ENCODE data around the gene RSPH6A. TPM values are rescaled to one million over a fixed set of nuclear protein-coding genes. Genes with fewer than 3 reads are reported as not detected.

The RSPH6A gene
- total RNA-seq, 1 experiment from 2014 or later, result 0.39 TPM

DNA sequence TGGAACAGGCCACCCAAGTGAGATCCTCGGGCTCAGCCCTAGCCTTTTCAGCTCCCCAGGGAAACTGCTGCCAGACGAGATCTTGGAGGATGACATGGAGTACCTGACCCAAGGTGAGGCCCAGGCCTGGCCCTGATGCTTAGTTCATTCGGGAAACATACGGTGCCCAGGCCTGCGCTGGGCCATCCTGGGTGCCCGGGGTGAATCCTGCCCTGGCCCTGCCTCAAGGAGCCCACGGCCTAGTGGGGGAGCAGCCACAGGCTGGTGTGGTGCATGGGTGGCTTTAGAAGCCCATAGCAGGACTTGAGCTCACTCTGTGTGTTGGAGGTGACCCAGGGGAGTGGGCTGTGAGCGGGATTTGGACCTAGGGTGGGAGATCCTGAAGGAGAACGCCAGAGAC, 56.2 kb downstream of the RSPH6A start:
- Histone ChIP-seq H3K79me2 (ENCODE audit: low read depth) (no peaks in the 10 kb centered on the region), H3K27ac (no peak overlapping the region), H3K4me3 (no peak overlapping the region), H3F3A (ENCODE audit: insufficient read depth, low read depth) (peaks cover 3% of the 10 kb centered on the region; the same call in 1 of the 2 replicates), H3K9me2 (ENCODE audit: insufficient read depth) (no peaks in the 10 kb centered on the region), H3K9me3 (ENCODE audit: insufficient read depth, low read depth) (no peaks in the 10 kb centered on the region), H3K4me2 (no peak overlapping the region), H3K27me3 (ENCODE audit: insufficient read depth, low read depth) (no peaks in the 10 kb centered on the region), H2AFZ (no peak overlapping the region), H3K4me1 (replicated peaks; ENCODE audit: insufficient read depth) (peaks cover 8% of the 10 kb centered on the region), H3K36me3 (ENCODE audit: low read depth) (no peaks in the 10 kb centered on the region), H4K20me1 (ENCODE audit: insufficient read depth) (no peaks in the 10 kb centered on the region)
- POLR2A ChIA-PET (ENCODE audit: unreplicated experiment), result interaction anchor here (0.6 kb wide), 1 partner anchor 129 kb away, joined by 3 read pairs; no protein-coding TSS in a partner anchor
- CTCF ChIA-PET, result no interaction called here
- TF ChIP-seq EZH2 (IDR thresholded peaks at IDR 0.05; ENCODE audit: low read depth), result no peak
- TF ChIP-seq, protein P1, sequence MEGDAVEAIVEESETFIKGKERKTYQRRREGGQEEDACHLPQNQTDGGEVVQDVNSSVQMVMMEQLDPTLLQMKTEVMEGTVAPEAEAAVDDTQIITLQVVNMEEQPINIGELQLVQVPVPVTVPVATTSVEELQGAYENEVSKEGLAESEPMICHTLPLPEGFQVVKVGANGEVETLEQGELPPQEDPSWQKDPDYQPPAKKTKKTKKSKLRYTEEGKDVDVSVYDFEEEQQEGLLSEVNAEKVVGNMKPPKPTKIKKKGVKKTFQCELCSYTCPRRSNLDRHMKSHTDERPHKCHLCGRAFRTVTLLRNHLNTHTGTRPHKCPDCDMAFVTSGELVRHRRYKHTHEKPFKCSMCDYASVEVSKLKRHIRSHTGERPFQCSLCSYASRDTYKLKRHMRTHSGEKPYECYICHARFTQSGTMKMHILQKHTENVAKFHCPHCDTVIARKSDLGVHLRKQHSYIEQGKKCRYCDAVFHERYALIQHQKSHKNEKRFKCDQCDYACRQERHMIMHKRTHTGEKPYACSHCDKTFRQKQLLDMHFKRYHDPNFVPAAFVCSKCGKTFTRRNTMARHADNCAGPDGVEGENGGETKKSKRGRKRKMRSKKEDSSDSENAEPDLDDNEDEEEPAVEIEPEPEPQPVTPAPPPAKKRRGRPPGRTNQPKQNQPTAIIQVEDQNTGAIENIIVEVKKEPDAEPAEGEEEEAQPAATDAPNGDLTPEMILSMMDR (conservative IDR thresholded peaks at IDR 0.05), result no peak
- BruUV-seq (replicated peaks), result no TSS peak
- intact Hi-C loops (cut with micrococcal nuclease; ENCODE audit: unreplicated experiment), result no loop called here
- DNase-seq, result no peak

GRCh38 chr19:45757695-45758094, 57.4 kb downstream of the RSPH6A start:
- Histone ChIP-seq H3K4me1 (replicated peaks; ENCODE audit: insufficient read depth) (peaks cover 8% of the 10 kb centered on the region), H3K9me2 (ENCODE audit: insufficient read depth) (no peaks in the 10 kb centered on the region), H3K4me2 (no peak overlapping the region), H3K4me3 (no peak overlapping the region), H3K27me3 (ENCODE audit: insufficient read depth, low read depth) (no peaks in the 10 kb centered on the region), H2AFZ (no peak overlapping the region), H3F3A (ENCODE audit: insufficient read depth, low read depth) (peaks cover 3% of the 10 kb centered on the region; the same call in 1 of the 2 replicates), H3K36me3 (ENCODE audit: low read depth) (no peaks in the 10 kb centered on the region), H3K9me3 (ENCODE audit: insufficient read depth, low read depth) (no peaks in the 10 kb centered on the region), H3K27ac (no peak overlapping the region), H4K20me1 (ENCODE audit: insufficient read depth) (no peaks in the 10 kb centered on the region), H3K79me2 (ENCODE audit: low read depth) (no peaks in the 10 kb centered on the region)
- no peak for DNase-seq
- BruUV-seq (replicated peaks), result no TSS peak
- TF ChIP-seq, protein P1 (conservative IDR thresholded peaks at IDR 0.05), result no peak
- TF ChIP-seq EZH2 (IDR thresholded peaks at IDR 0.05; ENCODE audit: low read depth), result no peak
- intact Hi-C loops (cut with micrococcal nuclease; ENCODE audit: unreplicated experiment), result no loop called here
- CTCF ChIA-PET, result interaction anchor here (0.7 kb wide), 1 partner anchor 10 kb away, joined by 6 read pairs; no protein-coding TSS in a partner anchor
- POLR2A ChIA-PET (ENCODE audit: unreplicated experiment), result interaction anchor here (0.7 kb wide), 1 partner anchor 775 kb away, joined by 7 read pairs; no protein-coding TSS in a partner anchor

- BruUV-seq (replicated peaks), result no TSS peak
- no peaks in the 10 kb centered on the region for H4K20me1 ChIP-seq (ENCODE audit: insufficient read depth)
- H3F3A ChIP-seq (ENCODE audit: insufficient read depth, low read depth), result no peaks in the 10 kb centered on the region; the same call in 1 of the 2 replicates
- no peak overlapping the region for H2AFZ ChIP-seq
- no peaks in the 10 kb centered on the region for H3K27me3 ChIP-seq (ENCODE audit: insufficient read depth, low read depth)
- intact Hi-C loops (cut with micrococcal nuclease; ENCODE audit: unreplicated experiment), result no loop called here
- no peak overlapping the region for H3K4me3 ChIP-seq
- ChIA-PET POLR2A (ENCODE audit: unreplicated experiment) (no interaction called here), CTCF (no interaction called here)
- peaks cover 14% of the 10 kb centered on the region for H3K4me1 ChIP-seq (replicated peaks; ENCODE audit: insufficient read depth)
- no peak for DNase-seq
- TF ChIP-seq, protein P1 (conservative IDR thresholded peaks at IDR 0.05), result no peak
- TF ChIP-seq EZH2 (IDR thresholded peaks at IDR 0.05; ENCODE audit: low read depth), result no peak
- no peaks in the 10 kb centered on the region for H3K79me2 ChIP-seq (ENCODE audit: low read depth)
- no peak overlapping the region for H3K27ac ChIP-seq
- H3K36me3 ChIP-seq (ENCODE audit: low read depth), result no peaks in the 10 kb centered on the region
- H3K9me3 ChIP-seq (ENCODE audit: insufficient read depth, low read depth), result no peaks in the 10 kb centered on the region
- no peak overlapping the region for H3K4me2 ChIP-seq
- no peaks in the 10 kb centered on the region for H3K9me2 ChIP-seq (ENCODE audit: insufficient read depth)
Measured at GRCh38 chr19:45754323-45754722, 60.8 kb downstream of the RSPH6A start.

Measured in PC-9 (cell line).